Right forelimb (tissue), 1 donor: ENCODE data around the gene TMEM109.

Experiments
- DNase-seq: peaks from one replicate; pipeline ENCODE4 v3.0.0-alpha.2; 2018

The TMEM109 gene

GRCh38 chr11:60945295-60945667 is 31.3 kb downstream of the TMEM109 start:
- DNase-seq = no peak

GRCh38 chr11:60946601-60947264 is 32.8 kb downstream of the TMEM109 start:
- DNase-seq = no peak

- no peak for DNase-seq
Measured at GRCh38 chr11:60947700-60948099, 33.7 kb downstream of the TMEM109 start.

- no peak for DNase-seq
Measured at GRCh38 chr11:60948250-60948649, 34.3 kb downstream of the TMEM109 start.

- no peak for DNase-seq
Measured at GRCh38 chr11:60950024-60950423, 36.1 kb downstream of the TMEM109 start.

- no peak for DNase-seq
Measured at GRCh38 chr11:60950933-60951605, 37.1 kb downstream of the TMEM109 start.

GRCh38 chr11:60951606-60951903 is 37.6 kb downstream of the TMEM109 start:
- DNase-seq = no peak

GRCh38 chr11:60951904-60952741 is 38.2 kb downstream of the TMEM109 start, which contains the start of gene SLC15A3:
SLC15A3 (minus strand) TSS chr11:60952176; CDS start chr11:60951551, 625 bp downstream.
- peak; percentile 64 for DNase-seq

- no peak for DNase-seq
Measured at GRCh38 chr11:60952742-60953170, 38.8 kb downstream of the TMEM109 start.

- DNase-seq = no peak
Measured at GRCh38 chr11:60953781-60954180, 39.8 kb downstream of the TMEM109 start.

GRCh38 chr11:60954421-60954820 is 40.5 kb downstream of the TMEM109 start:
- DNase-seq = no peak

GRCh38 chr11:60955571-60955970 is 41.6 kb downstream of the TMEM109 start:
- no peak for DNase-seq

GRCh38 chr11:60957188-60957587 is 43.2 kb downstream of the TMEM109 start:
- no peak for DNase-seq

- no peak for DNase-seq
Measured at GRCh38 chr11:60959431-60959830, 45.5 kb downstream of the TMEM109 start.

GRCh38 chr11:60960405-60960804 is 46.4 kb downstream of the TMEM109 start:
- DNase-seq = no peak

- DNase-seq = no peak
Measured at GRCh38 chr11:60964801-60965200, 50.8 kb downstream of the TMEM109 start.

- no peak for DNase-seq
Measured at GRCh38 chr11:60966890-60967289, 52.9 kb downstream of the TMEM109 start.

GRCh38 chr11:60968223-60968622 is 54.3 kb downstream of the TMEM109 start:
- no peak for DNase-seq

GRCh38 chr11:60970369-60970774 is 56.4 kb downstream of the TMEM109 start:
- no peak for DNase-seq

- DNase-seq = no peak
Measured at GRCh38 chr11:60970890-60971289, 56.9 kb downstream of the TMEM109 start.

GRCh38 chr11:60971520-60971919 is 57.6 kb downstream of the TMEM109 start, which contains the start of gene CD6:
CD6 (plus strand) TSS chr11:60971680; CDS start chr11:60971866, 186 bp downstream.
- DNase-seq = no peak

GRCh38 chr11:60972182-60973030 is 58.4 kb downstream of the TMEM109 start:
- no peak for DNase-seq
